GM21825 (cell line): ENCODE data around the gene BCR.

Source experiments
- ATAC-seq: cut with Tn5 transposase; IDR thresholded peaks from one replicate; pipeline ENCODE4 v1.9.1; 2021; ENCODE audit warnings: mild to moderate bottlenecking, moderate library complexity; ENCODE audit not compliant: unreplicated experiment

The BCR gene

DNA sequence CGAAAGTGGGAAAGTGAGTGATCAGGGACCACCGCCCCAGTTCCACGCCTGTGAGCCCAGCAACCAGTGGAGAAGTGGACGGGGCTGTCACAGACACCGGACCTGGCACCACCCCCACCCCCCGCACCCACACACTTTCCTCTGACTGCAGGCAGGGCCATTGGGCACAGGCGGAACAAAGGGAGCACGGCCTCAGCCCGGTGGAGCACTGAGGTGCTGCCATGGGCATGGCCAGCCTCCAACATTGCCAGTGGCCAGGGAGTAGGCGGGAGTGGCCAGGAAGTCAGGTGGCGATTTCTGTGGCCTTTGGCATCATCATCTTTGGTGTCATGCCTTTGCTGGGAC lies 78.5 kb downstream of the BCR start:
- ATAC-seq: no peak

GRCh38 chr22:23259916-23260644 lies 79.8 kb downstream of the BCR start:
- no peak for ATAC-seq

GRCh38 chr22:23260645-23261581 lies 80.6 kb downstream of the BCR start:
- ATAC-seq: no peak

GRCh38 chr22:23261900-23262450 lies 81.7 kb downstream of the BCR start:
- no peak for ATAC-seq

- ATAC-seq: no peak
Observed at GRCh38 chr22:23262518-23263332, 82.4 kb downstream of the BCR start.

DNA sequence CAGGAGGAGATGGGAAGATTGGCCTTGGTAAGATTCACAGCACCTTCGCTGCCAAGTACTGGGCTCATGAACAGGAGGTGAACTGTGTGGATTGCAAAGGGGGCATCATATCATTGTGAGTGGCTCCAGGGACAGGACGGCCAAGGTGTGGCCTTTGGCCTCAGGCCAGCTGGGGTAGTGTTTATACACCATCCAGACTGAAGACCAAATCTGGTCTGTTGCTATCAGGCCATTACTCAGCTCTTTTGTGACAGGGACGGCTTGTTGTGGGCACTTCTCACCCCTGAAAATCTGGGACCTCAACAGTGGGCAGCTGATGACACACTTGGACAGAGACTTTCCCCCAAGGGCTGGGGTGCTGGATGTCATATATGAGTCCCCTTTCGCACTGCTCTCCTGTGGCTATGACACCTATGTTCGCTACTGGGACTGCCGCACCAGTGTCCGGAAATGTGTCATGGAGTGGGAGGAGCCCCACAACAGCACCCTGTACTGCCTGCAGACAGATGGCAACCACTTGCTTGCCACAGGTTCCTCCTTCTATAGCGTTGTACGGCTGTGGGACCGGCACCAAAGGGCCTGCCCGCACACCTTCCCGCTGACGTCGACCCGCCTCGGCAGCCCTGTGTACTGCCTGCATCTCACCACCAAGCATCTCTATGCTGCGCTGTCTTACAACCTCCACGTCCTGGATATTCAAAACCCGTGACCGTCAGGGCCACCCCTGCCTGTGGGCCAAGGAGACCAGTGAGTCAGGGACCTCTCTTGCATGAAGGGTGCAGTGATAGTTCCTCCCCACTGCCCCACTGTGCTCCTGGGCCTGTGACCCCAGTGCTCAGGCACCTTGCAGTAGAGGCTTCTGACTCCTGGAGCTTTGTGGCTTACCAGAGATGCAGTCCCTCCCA lies 83.6 kb downstream of the BCR start:
- no peak for ATAC-seq

DNA sequence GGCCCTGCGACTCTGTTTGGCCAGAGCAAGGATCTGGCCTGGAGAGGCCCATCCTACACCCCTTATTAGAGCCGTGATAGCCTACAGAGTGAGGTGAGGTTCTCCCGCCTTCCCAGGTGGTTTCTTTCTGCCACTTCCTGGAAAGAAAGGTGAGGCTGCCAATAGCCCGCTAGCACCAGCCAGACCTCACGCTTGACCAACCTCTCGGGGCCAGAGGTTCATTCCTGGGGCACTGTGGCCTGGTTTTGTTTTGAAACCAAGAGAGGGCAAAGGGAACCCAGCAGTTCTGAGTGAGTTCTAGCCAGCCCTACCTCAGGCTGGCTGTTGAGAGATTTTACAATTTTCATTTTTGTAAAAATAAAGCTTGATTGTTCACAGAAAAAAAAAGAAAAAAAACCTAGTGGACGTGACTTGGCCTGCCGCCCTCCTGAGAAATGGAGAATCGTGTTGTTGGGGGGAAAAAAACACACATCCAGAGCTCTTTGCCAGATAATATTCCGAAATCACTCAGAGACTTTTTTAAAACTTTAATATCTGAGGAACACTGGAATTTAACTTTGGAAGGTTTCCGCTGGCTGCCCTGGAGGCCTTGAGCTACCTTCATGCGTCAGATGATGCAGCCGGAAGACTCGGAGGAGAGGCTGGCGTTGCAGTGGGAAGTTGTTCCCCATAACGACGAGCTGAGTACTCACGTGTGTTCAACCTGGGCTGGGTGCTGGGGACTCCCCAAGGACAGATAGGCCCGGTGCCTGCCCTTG lies 84.5 kb downstream of the BCR start:
- no peak for ATAC-seq

DNA sequence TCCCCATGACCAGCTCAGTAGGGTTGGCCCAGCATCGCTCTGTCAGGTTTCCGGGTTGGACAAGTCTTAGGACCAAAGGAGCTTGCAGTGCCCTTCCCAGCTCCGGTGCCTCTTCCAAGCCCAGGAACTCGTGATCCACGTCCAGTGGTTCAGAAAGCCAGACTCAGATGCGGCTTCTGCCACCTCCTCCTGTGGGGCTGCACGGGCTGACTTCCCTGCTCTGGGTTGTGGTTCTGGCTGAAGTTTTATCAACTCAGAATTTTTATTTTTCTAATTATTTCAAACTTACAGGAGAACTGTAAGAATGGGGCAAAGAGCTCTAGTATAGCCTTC lies 85.0 kb downstream of the BCR start:
- ATAC-seq: no peak

DNA sequence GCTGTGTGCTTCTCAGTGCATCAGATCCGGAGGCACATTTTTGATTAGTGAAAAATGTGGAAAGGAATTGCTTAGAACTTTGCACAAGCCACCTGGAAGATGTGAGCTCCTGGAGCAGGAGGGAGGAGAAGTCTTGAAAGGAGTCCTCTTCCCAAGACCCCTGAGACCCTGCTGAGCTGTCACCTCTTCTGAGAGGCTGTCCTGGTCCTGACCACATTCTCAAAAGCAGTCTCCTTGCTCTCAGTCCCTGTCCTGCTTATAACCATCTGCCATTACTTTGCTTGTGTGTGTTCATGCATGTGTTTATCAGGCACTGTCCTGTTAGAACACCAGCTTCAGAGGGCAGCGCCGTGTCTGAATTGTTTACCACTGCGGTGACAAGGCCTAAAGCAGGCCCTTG lies 86.5 kb downstream of the BCR start:
- no peak for ATAC-seq

- no peak for ATAC-seq
Observed at GRCh38 chr22:23267226-23268043, 87.1 kb downstream of the BCR start.

GRCh38 chr22:23268139-23268712 lies 87.9 kb downstream of the BCR start:
- ATAC-seq: no peak

DNA sequence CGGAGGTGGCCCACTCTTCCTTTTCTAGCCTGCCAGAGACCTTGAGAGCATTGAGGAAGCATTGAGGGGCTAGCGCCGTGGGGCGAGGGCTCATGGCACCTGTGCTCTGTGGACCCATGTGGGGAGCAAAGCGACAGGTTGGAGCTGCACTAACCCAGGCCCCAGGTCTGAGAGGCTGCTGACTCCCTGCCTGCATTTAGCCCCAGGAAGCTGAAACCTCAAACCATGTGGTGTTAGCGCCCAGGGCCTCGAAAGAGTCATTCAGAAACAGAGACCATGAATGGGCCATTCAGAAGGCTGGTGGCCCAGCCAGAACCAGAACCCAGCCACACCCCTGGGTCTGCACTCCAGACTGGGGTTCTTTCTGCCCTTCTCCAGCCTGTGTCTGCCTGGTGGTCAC lies 88.6 kb downstream of the BCR start:
- ATAC-seq: no peak

DNA sequence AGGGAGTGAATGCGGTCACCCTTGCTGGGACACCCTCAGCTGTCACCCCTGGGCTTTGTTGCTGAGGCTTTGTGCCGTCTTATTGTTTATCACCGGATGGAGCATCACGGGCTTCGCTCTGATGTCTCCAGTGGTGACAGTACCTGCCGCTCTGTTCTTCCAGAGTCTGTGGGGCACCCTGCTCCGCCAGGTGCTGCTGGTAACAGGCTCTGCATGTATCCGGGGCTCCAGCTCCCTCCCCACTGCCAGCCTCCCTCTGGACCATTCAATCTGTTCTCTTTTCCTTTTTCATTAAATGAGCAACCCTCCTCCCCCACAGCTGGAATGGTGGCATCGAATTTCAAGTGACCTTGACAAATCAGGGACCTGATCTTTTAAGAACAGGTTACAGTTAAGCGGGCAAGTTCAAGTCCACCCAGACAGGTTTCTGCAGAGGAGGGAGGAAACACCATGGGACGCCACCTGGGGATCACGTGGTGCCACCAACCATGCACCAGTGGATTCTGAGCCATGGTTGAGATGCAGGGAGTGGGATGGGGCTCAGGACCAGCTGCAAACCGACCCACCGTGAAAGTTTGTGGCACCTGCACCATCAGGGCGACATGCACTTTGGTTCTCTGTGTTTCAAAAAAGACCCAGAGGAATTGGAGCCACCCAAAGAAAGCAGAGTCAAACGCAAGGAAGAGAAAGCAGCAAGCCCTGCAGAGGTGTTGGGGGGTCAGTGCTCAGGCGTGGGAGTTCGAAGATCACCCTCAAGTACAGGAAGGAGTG lies 89.3 kb downstream of the BCR start:
- ATAC-seq: no peak

DNA sequence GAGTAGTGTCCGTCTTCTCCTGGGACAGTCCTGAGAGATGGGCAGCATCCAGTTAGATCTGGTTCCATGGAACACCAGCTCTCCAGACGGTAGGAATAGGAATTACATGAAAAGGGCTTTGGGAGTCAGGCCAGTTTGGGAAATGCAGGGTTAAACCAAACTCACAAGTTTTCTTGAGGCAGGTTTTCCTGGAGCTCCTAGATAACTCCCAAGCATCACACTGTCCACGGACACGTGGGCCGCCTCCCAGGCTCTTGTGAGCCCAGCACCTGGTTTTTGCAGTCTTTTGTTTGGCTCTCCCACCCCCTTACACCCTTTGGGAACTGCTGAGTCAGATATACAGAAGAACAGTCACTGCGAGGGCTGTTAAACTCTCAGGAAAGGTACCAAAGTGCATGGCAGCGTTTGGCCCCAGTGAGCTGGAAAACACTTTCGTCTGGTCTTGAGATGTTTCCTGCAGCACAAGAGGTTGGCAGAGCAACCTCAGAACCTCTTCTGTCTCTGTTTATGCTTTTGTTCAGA lies 90.0 kb downstream of the BCR start:
- no peak for ATAC-seq

GRCh38 chr22:23270798-23271596 lies 90.7 kb downstream of the BCR start:
- no peak for ATAC-seq

GRCh38 chr22:23271597-23271908 lies 91.2 kb downstream of the BCR start:
- ATAC-seq: no peak

GRCh38 chr22:23272371-23272770 lies 92.1 kb downstream of the BCR start:
- ATAC-seq: no peak
